GM20000 (cell line): Measurements from ENCODE around the gene TBXA2R.

Experiments used
- DNase-seq: peaks from one replicate; pipeline ENCODE4 v3.0.0; 2012; ENCODE audit warnings: low spot score
- CTCF ChIP-seq: IDR thresholded peaks from 2 replicates; pipeline ENCODE4 v1.5.1; 2012; ENCODE audit warnings: mild to moderate bottlenecking, control low read depth; ENCODE audit errors: extremely low read depth, missing control alignments

Gene TBXA2R

GRCh38 chr19:3612330-3612729 lies 5.7 kb upstream of the TBXA2R start:
- no peak for TF ChIP-seq CTCF
- DNase-seq, result no peak

- no peak for TF ChIP-seq CTCF
- no peak for DNase-seq
These were observed 5.2 kb upstream of the TBXA2R start for GRCh38 chr19:3611841-3612240.

GRCh38 chr19:3610745-3611717 lies 4.4 kb upstream of the TBXA2R start:
- no peak for DNase-seq
- no peak for TF ChIP-seq CTCF

GRCh38 chr19:3609779-3610719 lies 3.4 kb upstream of the TBXA2R start:
- no peak for DNase-seq
- no peak for TF ChIP-seq CTCF

- no peak for DNase-seq
- no peak for TF ChIP-seq CTCF
These were observed 2.2 kb upstream of the TBXA2R start for GRCh38 chr19:3608750-3609322.

- TF ChIP-seq CTCF, result no peak
- DNase-seq, result no peak
These were observed 1.5 kb upstream of the TBXA2R start for GRCh38 chr19:3608079-3608641.
